ENCODE results near the gene DOCK8.

DOCK8 gene

GRCh38 chr9:436482-436881, 221.8 kb downstream of the DOCK8 start:
- no peak for DNase-seq

DNA sequence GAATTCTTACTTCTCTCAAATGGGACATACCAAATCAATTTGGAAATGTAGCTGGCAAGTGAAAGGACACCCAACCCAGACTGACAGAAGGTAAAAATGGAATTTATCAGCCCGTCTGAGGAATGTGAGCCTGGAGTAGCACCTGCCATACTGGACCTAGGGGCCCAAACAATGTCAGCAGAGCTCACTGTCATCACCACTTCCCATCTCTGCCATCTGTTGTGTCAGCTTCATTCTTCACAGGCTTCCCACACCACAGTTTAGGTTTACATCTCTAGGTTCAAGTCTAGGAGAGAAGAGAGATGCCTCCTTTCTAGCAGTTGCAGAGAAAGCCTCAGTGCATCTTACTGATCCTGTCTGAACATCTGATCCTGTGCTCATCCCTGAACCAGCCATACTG, 222.4 kb downstream of the DOCK8 start:
- DNase-seq: no peak

- no peak for DNase-seq
These were observed 222.9 kb downstream of the DOCK8 start for GRCh38 chr9:437574-438001.

DNA sequence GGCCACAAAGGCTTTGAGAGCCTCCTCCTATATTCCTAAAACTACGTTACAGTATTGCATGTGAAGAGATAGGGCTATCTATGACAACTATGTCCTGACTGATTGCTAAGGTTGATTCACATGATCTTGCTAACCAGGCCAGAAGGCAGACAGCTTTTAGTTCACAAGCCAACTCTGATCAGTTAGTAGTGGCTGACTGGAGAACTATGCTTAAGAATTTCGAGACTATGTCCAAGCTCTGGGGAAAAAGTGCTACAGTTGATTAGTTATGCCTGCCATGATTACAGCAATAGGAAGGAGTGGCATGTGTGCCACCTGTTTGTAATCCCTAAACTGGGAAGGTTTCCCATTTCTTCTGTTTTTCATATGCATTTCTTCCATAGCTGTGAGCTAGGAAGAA, 223.4 kb downstream of the DOCK8 start:
- no peak for DNase-seq

DNA sequence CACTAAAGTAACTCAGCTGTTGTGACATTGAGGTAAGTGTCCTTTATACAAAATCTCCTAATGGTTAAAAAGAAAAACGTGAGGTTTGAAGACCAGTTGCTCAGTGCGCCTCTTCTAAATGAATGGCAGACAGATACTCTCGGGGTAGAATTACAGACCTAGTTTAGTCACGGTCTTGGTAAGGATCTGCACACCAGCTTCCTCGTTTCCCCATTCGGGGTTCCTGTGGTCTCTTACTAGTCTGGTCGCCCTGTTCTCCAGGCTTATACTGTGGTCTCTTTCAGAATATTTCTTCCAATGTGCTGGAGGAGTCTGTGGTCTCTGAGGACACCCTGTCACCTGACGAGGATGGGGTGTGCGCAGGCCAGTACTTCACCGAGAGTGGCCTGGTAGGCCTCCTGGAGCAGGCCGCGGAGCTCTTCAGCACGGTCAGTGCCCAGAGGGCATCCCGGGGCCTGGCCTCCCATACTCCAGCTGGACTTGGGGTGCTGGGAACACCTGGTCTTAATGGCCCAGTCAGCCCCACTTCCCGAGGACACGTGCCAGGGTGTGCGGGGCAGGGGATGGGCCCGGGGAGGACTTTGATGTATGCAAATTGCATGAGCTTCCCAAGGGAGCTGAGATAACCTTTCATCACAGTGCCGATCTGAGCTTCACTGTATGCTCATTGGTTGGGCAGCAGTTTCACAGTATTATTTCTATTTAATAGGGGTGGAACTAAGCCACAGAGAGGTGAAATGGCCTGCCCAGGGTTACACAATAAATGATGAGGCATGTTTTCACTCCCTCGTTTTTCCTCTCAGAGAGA, 224.5 kb downstream of the DOCK8 start:
- DNase-seq: no peak

DNA sequence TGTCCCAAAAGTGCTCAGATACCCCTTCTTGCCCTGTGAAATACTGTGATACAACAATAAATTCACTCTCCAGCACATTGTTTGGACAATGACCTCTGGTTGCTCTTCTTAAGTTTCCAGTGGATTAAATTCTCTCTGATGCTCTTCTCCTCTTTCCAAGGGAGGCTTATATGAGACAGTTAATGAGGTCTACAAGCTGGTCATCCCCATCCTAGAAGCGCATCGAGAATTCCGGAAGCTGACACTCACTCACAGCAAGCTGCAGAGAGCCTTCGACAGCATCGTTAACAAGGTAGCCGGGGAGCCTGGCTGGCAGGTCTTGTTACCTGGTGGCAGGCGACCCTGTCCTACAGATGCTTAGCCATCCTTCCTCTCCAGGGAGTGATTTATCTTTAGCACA, 226.5 kb downstream of the DOCK8 start:
- no peak for DNase-seq

DNA sequence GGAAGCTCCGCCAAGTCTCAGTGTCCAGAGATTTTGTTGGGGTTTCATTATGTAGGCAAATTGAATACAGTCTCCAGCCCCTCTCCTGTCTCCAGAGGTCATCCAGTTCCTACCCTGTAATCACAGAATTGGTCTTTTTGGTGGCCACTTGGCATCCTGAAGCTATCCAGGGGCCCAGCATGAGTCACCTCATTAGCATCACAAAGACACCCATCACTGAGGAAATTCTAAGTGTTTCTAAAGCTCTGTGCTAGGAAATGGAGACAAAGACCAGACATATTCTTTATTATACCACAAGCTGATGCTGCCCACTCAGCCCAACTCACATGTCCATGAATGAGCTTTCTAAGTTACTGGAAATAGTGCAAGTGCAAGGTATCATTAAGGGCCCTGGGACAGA, 229.9 kb downstream of the DOCK8 start:
- no peak for DNase-seq

DNA sequence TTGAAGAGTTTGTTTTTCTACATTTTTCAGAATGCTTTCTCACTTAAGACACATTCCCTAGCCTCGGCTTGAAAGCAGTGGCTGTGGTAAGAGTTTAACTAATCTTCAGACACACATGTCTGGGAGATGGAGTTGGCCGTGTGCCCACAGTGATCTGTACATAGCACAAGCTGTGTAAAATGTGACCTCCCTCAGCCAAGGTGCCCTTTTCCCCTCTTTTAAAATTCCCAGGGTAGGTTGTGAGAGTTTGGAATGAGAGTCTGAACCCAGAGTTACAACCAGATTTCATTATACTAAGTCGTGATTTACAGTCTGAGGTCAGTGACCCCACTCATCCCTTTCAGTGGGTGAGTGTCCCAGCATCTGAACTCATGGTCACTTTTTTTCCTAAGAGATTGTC, 230.4 kb downstream of the DOCK8 start:
- no peak for DNase-seq

DNA sequence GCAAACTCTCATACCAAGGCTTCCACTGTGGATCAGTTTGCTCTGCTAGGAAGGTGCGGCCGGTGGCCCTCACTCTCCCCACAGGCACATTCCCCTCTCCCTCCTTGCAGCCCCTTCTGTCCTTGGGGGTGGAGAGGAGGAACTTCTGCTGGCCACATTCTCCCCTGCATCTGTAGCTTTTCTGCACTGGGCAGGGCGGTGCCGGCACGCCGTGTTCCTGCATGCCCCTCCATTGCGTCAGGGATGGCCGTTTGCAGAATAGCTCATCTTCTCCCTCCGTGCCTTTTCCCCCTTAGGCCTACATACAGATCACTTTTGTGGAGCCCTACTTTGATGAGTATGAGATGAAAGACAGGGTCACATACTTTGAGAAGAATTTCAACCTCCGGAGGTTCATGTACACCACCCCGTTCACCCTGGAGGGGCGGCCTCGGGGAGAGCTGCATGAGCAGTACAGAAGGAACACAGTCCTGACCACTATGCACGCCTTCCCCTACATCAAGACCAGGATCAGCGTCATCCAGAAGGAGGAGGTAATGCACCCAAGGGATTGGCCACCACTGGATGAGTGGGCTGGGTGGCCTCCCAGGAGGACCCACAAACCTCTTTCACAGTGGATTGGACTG, 231.5 kb downstream of the DOCK8 start:
- DNase-seq: no peak

DNA sequence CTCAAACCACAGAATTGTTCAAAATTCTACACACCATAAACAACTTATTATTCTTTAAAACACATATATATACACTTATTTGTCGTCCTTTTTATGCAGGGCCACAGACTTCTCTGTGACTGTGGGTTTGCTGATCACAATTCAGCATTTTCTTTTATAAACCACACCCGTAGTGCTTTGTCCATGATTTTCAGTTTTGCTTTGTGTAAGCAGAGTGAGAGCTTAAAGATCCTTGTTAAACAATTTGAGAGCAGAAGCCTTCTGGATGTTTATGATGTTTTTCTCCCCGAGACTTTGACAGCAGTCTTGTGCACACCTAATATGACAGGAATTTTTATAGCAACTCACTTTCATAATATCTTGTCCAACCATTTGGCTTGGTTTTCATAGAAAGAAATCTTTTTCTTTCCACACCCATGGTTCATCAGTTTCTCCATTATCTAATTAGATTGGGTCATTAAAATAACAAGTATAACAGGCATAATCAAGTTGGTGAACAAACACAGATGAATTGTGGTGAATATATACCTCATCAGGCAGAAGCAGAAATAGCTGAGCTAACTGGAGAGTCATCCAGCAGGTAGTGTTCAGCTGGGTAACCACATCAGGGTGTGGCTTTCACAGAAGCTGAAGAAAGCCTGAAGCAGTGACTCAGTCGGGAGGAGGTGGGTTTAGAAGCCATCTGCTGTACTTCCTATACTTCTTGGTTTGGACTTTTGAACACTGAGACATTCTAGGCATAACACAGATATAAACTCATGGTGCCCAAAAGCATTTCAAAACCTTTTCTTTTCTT, 232.8 kb downstream of the DOCK8 start:
- no peak for DNase-seq

DNA sequence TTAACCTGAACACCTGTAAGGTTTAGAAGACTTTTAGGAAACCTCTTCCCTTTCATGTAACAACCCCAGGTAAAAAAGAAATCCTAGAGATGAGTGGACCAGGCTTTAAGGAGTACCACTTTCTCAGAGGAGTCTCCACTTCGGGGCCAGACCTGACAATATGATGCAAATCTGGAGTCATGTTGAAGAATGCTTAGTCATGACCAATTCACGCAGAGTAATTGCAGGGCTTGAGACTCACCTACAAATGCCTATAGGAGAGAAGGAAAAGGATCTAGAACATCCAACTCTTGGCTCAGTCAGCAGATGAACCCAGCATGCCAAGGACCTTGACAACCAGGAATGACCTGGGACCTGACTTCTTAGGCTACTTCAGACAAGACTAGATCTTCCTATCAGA, 235.4 kb downstream of the DOCK8 start:
- DNase-seq: no peak

GRCh38 chr9:450561-450960, 235.9 kb downstream of the DOCK8 start:
- DNase-seq: no peak

DNA sequence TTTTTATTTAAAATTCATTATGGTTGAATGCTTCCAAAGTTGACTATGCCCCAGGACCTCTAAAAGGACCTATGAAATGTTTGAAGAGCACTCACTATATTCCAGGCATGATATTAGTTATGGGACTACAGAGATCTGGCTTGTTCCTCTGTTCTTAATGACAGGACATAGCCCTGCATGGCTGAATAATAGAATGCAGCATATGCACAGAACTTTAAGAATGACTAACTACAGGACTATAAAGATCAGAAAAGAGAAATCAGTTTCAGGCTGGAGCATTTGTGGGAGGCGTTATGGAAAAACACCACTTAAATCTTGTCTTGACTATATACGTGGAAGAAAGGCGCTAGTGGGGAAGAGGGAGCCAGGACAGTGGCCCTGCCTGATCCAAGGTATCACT, 239.2 kb downstream of the DOCK8 start:
- no peak for DNase-seq

DNA sequence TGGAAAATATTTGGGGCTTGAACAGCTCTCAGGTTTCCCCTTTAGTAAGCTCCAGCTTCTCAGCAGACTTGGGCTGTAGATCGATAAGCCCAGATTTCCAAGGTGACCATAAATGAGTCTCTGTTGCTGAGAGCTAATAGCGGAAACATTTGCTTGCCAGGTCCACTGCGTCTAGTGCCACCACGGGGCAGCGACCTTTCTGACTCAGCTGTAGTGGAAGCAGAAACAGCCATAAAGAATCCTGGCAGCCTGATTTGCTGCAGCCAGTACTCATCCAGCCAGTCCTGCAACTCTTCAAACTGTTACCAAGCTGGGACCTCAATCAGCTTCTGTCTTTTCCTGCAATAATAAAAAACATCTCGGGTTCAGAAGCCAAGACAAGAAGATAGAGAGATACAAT, 241.7 kb downstream of the DOCK8 start:
- DNase-seq: no peak

DNA sequence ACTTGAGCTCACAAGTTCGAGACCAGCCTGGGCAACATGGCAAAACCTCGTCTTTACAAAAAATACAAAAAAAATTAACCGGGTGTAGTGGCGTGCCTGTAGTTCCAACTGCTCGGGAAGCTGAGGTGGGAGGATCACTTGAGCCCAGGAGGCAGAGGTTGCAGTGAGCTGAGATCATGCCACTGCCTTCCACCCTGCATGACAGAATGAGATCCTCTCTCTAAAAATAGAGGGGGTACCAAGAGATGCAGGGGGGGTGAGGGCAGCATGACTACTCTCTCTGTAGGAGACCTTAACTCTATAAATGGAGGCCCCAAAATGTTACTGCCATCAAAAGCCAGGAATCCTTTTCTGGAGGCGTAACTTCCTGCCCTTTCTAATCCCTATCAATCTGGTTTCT, 243.9 kb downstream of the DOCK8 start:
- no peak for DNase-seq

GRCh38 chr9:459491-460444, 245.1 kb downstream of the DOCK8 start:
- no peak for DNase-seq

GRCh38 chr9:462121-462520, 247.5 kb downstream of the DOCK8 start:
- no peak for DNase-seq

DNA sequence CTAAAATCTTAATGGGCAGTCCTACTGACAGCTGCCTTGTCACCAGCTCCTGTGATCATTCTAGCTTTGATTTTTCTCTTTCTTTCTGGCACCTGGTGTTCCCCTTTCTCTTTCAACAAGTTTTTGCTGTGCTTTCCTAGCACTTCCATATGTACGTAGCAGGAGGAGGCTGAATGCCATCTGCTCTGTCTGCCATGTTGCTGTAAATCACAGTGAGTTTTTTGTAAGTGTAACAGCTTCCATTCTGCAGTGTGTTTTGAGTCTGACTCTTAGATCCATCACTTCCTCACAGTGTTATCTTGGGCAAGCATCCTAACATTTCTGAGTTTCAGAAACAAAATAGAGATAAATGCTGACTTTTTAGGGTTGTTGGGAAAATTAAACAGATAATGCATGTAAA, 247.9 kb downstream of the DOCK8 start:
- no peak for DNase-seq

DNA sequence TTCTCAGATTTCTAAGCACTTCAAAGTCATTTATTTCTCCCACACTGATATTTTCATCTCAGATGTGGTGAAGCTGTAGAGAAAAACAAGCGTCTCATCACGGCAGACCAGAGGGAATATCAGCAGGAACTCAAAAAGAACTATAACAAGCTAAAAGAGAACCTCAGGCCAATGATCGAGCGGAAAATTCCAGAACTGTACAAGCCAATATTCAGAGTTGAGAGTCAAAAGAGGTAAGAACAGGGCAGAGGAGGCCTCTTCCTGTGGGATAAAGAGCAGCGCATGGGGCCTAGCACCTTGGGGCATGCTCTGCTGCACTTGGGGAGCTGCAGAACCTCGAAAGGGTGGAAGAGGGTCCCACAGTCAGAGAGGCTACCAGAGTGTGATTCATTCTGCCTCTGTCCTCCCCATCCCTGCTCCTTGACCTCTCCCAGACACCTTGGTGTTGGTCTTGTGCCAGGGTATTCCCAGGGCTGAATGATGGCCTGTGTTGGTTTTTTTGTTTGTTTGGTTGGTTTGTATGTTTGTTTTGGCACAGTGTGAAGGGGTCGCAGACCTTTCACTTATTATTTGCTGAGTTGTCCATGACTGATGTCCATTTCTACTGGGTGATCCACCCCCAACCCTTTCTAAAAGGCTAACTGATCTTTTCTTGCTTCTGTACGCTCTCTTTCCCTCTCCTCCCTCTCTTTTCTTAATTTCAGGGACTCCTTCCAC, 248.9 kb downstream of the DOCK8 start:
- no peak for DNase-seq

- no peak for DNase-seq
These were observed 252.1 kb downstream of the DOCK8 start for GRCh38 chr9:466747-467146.

- DNase-seq: no peak
These were observed 254.2 kb downstream of the DOCK8 start for GRCh38 chr9:468766-469426.

Measured in NCI-H510A (cell line).